Stimulated activated CD4-positive, alpha-beta T cell treated with anti-CD3 and anti-CD28 coated beads, Interleukin-1b, Interleukin-23, amount 100 ng/mL, for 48 hours (primary cell): ENCODE results near the gene SPIN2A.
"Not testable (repeated sequence)": the region's sequence is repeated elsewhere in the genome, so short reads cannot be mapped to it uniquely, and the experiment has no call there.

Experiments used
- DNase-seq: peaks from one replicate; pipeline ENCODE4 v3.0.0-alpha.2; 2020

Gene SPIN2A

DNA sequence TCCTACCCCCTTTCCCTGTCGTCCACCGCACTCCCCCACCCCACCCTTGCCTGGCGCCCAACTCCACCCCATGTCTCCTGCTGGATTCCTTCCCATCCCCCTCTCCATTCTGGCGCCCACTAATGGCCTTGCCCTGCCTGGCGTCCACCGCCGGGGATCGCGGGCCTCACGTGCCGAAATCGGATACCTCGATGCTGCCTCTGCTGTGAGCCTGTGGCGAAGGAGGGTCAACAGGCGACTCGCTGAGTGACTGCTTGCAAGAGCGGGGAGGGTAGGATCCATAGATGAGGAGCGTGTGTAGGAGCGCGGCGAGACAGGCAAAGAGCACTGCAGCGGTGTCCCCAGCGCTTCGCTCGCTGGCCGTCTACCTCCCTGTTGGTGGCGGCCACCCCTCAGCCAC is at the start of gene SPIN2A:
SPIN2A (minus strand) TSS at position 325 of the 400 bp plus-strand sequence. CDS start 800 bp downstream, outside the sequence.
- not testable (repeated sequence) for DNase-seq

DNA sequence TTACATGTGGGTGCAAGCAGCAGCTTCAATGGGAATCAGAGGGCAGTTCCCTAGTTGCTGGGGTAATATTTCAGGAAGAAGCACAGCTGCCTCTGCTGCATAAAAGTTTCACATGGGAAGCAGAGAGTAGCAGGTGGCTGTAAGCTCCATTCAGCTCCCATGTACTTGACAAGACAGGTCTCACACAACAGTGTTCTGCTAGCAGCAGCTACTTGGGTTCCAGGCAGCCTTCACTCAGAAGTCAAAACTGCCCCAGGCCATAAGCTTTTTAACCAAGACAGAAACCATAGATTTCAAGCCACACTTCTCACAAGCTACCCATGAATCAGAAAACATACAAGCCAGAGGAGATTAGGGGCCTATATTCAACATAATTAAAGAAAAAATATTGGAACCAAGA is 41.4 kb upstream of the SPIN2A start:
- no peak for DNase-seq

DNA sequence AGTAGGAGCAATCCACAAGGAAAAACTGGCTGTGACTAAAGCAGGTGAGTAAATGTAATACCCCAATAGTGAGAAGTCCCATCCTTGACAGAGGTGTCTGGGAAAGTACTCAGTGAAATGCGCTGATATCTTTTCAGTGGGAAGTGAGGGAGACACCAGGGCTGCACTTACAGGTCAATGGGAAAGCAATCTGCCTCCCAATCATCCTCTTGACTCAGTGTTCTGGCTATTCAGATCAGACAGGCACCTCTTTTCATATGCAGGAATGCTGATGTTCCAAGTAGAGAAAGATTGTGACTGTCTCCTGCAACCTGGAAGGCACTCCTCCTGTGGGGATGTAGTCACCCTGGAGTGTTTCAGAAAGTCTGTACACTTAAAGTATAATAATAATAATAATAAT is 39.9 kb upstream of the SPIN2A start:
- DNase-seq: no peak

DNA sequence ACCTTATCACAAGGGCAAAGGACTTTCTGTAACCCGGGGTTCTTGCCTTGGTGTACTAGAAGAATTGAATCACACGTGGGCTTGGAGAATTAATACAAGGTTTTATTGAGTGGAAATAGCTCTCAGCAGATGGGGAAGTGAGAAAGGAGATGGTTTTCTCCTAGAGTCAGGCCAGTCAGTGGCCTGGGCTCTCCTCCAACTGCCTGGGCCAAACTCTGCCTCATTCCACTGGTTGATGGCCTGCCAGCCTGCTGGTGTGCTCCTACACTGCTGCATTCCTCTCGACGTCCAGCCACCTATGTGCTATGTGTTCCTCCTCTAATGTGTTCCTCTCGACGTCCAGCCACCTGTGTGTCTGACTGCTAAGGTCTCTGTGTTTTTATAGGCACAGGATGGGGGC is 35.3 kb upstream of the SPIN2A start:
- no peak for DNase-seq

DNA sequence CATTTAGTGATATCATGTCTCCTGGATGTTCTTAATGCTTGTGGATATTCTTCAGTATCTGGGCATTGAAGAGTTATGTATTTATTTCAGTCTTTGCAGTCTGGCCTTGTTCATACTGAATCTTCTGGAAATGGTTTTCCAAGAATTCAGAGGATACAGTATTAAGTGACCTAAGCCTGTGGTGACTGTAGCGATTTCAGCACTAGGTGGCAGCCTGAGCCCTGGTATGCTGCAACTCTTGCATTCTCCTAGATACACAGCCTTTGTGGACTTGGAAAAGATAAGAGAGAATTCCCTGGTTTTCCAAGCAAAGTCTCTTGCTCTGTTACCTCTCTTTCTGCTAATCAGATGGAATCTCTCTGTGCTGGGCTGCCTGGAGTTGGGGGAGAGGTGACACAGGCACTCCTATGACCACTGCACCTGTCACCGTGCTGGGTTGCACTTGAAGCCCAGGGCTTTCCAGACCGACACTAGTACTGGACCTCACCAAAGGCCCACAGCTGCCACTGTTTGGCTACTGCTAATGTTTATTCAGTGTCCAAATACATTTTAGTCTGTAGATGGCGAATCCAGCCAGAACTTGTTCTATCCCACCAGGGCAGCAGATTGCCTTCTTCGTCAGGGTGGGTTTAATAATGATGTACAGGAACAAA is 19.3 kb upstream of the SPIN2A start:
- DNase-seq: no peak

DNA sequence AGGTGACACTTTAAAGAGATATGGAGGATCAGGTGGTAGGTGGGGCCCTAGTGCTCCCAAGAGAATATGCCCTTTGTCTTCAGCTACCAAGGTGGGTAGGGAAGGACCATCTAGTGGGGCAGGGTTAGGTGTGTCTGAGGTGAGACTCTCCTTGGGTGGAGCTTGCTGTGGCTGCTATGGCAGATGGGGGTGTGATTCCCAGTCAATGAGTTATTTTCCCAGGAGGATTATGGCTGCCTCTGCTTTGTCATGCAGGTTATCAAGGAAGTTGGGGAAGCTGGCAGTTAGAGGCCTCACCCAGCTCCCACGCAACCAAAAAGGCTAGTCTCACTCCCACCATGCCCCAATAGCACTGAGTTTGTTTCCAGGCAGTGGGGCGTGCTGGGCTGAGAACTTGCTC is 18.0 kb upstream of the SPIN2A start:
- DNase-seq: no peak

DNA sequence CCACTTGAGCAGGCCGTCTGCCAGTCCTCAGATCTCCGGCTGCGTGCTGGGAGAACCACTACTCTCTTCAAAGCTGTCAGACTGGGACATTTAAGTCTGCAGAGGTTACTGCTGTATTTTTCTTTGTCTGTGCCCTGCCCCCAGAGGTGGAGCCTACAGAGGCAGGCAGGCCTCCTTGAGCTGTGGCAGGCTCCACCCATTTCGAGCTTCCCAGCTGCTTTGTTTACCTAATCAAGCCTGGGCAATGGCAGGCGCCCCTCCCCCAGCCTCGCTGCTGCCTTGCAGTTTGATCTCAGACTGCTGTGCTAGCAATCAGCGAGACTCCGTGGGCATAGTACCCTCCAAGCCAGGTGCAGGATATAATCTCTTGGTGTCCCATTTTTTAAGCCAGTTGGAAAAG is 15.0 kb upstream of the SPIN2A start:
- not testable (repeated sequence) for DNase-seq

DNA sequence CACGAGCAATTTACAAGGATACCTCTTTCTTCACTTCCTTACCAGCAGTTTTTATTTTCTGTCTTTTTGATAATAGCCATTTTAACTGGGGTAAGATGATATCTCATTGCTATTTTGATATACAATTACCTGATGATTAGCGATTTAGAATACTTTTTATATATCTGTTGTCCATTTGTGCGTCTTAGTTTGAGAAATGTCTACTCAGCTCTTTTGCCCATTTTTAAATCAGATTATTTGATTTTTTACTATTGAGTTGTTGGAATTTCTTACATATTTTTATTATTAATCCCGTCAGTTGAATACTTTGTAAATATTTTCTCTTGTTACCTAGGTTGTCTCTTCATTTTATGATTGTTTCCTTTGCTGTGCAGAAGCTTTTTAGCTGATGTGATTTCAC is 1.5 kb upstream of the SPIN2A start:
- DNase-seq: no peak

DNA sequence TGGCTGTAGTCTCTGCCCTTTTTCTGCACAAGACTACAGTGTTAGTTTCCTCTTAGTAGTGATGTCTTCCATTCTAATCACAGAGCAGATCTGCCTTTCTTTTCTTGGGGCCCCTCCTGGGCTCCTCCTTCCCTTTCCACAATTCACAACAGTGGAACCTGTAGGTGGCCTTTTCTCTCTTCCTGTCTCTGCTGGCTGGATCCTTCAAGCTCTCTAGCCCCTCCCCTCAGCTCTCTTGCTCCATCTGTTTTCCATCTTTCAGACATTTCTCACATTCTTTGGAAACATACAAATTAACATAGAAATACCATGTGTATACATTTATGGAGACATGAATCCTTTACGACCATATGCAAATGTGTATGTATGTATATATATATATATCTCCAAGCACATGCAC is 304 bp upstream of the SPIN2A start:
- no peak for DNase-seq

DNA sequence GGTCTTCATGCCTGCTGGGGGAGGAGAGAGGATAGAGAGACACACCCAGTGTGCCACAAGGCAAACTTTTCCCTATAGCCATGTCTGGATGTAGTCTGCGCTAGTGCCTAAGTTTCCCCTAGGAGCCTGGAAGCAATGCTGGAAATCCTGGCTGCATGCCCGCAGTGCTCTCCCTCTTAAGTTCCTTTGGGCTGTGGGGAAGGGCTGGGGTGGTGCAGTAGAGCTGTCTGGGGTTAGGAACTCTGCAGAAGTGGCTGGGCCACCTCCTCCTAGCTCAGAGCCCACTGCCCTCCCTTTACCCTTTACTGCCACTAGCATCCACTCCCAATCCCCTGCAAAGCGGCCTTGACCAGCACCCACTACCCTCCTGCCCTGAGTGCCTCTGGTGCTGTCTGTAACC is 608 bp downstream of the SPIN2A start:
- not testable (repeated sequence) for DNase-seq

DNA sequence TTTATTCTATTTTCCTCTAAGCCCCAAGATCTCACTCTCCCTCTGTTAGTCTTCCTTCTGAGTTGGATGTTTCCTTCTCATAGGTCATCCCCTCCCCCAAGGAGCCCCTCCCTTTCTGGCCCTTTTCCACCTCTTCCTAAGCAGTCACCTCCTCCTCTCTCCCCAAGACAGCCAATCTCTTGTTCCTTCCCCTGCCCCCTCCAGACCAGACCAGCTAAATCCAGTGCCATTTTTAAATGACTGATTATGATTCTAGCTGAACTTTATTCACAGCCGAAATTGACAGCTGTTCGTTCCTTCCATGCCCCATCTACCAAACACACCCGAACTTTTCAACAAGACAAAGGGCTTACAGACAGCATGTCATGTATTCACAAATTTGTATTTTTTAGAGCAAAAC is 1.9 kb downstream of the SPIN2A start:
- no peak for DNase-seq

DNA sequence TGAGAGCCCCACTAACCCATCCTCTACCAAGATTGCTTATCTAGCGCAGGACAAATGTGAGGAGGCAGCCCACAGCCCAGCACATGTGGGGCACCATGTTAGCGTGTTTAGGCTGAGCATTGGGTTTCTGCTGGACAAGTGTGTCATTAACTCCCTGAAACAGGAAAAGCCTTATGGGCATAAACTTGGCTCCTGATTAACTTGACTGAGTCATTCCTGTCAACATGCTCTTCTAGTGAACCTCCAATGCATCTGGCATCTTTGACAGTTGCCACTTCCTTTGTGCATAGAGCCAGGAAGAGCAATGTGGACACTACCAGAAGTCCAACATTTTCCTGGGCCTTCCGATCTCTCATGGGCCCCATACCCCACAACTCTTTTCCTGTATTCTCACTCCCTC is 2.5 kb downstream of the SPIN2A start:
- no peak for DNase-seq

DNA sequence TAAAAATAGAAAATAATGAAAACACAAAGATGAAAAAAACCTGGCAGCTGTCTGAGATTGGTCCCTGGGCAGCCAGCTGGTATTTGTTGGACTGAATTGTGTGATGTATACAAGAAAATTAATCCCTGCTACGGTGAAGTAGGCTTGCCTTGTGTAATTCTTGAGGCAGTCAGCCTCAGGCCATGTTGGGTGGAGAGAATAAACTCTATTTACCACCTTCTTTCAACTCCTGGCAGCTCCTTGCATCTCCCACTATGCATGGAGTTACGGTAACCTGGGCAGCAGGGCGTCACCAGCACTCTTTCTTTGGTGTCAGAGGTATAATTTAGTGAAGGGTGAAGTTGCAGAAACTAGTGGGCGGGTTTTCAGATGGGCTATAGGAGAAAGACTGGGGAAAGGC is 3.5 kb downstream of the SPIN2A start:
- no peak for DNase-seq

DNA sequence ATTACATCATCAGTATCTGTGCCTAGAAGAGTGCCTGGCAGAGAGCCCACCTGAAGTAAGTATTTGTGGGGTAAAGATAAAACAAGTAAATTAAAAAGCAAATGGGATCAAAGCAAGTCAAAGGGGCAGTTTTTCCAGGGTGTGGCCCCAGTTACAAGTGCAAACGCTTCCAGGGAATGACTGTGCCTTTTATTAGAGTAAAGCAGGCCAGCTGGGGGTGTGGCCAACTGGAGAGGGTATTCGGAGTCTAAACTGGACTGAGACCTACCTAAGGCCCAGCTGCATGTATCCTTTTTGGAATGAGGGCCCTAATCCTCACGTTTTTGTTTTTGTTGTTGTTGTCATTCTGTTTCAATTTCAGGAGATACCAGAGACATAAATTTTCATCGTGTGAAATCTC is 3.9 kb downstream of the SPIN2A start:
- not testable (repeated sequence) for DNase-seq

DNA sequence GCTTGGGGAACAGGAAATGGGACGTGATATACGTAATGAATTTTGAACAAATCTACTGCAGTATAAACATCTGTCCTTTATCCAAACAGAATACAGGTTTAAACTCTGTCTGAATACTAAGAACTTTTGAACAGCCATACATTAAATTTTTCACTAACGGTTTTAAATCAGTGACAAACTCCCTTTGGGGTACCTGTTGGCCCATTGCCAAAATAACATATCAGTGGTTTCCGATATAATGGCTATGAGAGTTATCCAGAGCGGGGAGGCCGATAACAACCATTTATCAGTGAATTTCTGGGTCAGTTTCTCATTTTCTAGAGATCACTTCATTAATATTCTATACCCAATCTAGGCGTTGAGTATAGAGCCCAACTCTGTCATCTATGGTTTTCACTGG is 5.2 kb downstream of the SPIN2A start:
- DNase-seq: no peak

DNA sequence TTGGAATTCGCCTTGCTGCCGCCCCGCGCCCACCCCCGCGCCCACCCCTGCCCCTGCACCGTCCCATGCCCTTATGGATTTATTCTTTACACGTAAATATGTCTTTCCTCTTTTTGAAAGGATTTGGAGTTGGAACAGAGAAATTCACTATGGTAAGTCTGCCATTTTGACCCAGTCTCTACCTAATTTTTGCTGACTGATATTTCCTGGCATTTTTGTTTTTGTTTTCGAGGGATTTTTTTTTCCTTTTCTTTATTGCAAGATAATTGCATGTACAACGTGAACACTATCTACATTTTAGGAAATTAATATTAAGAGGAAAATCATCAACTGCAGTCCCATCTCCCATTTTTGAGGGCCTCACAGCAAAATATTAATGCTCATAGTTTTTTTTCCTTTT is 15.4 kb downstream of the SPIN2A start:
- no peak for DNase-seq

DNA sequence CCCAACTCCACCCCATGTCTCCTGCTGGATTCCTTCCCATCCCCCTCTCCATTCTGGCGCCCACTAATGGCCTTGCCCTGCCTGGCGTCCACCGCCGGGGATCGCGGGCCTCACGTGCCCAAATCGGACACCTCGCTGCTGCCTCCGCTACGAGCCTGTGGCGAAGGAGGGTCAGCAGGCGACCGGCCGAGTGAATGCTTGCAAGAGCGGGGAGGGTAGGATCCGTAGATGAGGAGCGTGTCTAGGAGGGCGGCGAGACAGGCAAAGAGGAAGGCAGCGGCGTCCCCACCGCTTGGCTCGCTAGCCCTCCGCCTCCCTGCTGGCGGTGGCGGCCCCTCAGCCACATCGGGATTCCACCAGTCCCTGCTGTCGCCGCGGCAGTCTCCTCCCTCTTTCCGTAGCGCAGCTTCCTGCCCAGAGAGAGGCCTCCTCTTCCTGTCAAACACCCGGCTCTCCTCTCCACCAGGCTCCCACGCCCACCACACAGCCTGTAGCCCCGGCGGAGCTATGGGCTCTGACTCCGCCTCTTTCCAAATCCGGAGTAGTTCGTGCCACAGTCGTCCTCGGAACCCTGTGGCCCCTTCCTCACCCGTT is 15.9 kb downstream of the SPIN2A start, which contains the start of gene SPIN2B:
SPIN2B (minus strand) TSS at position 387 of the 594 bp plus-strand sequence.
- peak; percentile 87 for DNase-seq

DNA sequence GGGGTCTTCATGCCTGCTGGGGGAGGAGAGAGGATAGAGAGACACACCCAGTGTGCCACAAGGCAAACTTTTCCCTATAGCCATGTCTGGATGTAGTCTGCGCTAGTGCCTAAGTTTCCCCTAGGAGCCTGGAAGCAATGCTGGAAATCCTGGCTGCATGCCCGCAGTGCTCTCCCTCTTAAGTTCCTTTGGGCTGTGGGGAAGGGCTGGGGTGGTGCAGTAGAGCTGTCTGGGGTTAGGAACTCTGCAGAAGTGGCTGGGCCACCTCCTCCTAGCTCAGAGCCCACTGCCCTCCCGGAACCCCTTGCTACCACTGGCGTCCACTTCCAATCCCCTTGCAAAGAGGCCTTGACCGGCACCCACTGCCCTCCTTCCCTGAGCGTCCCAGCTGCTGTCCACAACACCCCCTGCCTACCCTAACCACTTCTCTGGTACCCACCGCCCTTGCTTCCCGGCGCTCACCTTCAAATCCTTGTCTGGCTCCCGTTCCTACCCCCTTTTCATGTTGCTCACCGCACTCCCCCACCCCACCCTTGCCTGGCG is 16.5 kb downstream of the SPIN2A start:
- DNase-seq: not testable (repeated sequence)

DNA sequence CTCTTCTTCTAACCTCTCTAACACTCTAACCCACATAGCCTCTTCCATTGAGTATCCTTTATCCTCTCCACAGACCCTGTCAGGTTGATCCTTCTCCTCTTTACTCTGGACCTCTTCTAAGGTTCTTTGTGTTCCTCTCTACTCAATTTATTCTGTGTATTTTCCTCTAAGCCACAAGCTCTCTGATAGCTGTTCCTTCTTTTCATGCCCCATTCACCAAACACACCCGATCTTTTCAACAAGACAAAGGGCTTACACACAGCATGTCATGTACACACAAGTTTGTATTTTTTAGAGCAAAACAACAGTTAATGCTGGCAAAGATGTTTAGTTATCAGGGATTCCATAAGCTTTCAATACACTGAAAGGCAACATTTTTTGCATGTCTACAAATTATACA is 17.8 kb downstream of the SPIN2A start:
- DNase-seq: no peak

DNA sequence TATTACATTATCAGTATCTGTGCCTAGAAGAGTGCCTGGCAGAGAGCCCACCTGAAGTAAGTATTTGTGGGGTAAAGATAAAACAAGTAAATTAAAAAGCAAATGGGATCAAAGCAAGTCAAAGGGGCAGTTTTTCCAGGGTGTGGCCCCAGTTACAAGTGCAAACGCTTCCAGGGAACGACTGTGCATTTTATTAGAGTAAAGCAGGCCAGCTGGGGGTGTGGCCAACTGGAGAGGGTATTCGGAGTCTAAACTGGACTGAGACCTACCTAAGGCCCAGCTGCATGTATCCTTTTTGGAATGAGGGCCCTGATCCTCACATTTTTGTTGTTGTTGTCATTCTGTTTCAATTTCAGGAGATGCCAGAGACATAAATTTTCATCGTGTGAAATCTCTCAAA is 19.6 kb downstream of the SPIN2A start:
- DNase-seq: not testable (repeated sequence)

DNA sequence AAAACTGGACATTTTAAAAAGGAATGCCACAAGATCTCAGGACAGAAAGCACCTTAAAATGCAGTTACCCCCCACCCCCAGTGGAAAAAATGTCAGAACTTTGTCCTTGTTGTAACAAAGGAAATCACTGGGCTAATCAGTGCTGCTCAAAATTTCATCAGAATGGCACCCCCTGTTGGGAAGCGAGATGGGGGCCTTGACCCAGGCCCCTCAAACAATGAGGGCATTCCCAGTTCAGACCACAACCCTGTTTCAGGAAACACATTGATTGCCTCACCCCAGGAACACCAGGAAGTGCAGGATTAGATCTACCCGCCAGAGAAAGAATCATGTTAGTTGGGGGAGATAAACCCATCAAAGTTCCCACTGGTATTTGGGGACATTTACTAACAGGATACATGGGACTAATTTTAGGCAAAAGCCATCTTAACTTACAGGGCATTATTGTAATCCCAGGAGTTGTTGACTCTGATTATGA is 32.2 kb downstream of the SPIN2A start:
- DNase-seq: no peak

DNA sequence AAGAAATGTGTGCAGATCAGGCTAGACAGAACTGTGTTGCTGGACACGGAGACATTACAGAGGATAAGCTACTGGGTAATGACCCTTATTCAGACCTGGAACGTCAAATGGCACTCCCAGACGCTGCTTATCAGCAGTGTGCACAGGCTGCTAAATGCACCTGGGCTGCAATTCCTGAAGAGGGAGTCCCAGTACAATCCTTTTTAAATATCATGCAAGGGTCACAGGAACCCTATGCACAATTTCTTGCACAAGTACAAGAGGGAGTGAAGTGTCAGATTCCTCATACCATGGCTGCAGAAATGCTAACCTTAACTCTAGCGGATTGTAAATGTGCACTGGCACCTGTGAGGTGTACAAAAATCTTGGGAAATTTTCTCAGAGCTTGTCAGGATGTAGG is 32.8 kb downstream of the SPIN2A start:
- no peak for DNase-seq

DNA sequence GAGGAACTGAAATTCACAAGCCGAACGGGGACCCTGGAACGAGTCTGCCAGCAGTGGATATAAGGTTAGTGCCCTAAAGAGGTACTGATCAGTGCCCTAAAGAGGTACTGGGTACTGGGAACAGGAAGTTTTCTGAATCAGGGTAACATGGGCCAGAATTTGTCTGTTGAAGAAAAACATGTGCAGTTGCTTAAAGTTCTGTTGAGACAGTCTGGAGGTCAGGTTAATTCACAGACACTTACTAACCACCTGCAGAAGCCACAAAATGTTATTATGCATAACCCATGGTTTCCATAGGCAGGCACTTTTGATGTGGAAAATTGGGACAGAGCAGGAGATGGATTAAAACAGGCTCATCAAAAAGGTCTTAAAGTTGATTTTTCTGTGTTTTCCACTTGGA is 33.7 kb downstream of the SPIN2A start:
- no peak for DNase-seq

DNA sequence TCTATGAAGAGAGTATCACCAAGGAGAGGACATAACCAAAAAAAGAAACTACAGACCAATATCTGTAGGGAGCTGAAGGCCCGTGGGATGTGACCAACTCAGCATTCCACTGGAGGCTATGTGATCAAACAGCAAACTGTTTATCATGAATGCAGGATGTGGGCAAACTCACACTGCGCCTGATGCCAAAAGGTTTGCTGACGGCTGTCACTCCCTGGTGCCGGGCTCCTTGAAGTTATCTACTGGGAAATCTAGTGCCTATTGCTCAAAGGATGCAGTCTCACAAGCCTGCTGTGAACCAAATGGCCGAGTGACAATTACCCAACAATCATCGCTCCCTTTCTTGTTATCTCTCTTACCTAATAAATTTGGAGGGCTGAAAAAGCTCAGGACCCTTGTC is 34.3 kb downstream of the SPIN2A start:
- not testable (repeated sequence) for DNase-seq
